ENCODE measurements around the gene TOR1AIP1. TPM values are rescaled to one million over a fixed set of nuclear protein-coding genes. Genes with fewer than 3 reads are reported as not detected.

The TOR1AIP1 gene
- total and polyA plus RNA-seq, 2 of the 4 experiments (the other 2 are of a cell fraction) = 20.7 to 64.5 TPM

- intact Hi-C loops (cut with micrococcal nuclease) (no loop called here), in situ Hi-C loops (cut with MboI; ENCODE audit: low sequenced_read_pairs) (no loop called here)
Measured at GRCh38 chr1:179925302-179925701, 43.2 kb downstream of the TOR1AIP1 start.

More at GRCh38 chr1:179925302-179925701, 43.2 kb downstream of the TOR1AIP1 start:
- Histone ChIP-seq H2AK9ac (replicated peaks; ENCODE audit: low read depth, low read length, poor library complexity) (no peak overlapping the region), H2BK15ac (ENCODE audit: low read depth, low read length) (no peak overlapping the region), H2AK5ac (ENCODE audit: low read depth, low read length) (no peak overlapping the region), H3K18ac (ENCODE audit: low read depth, low read length) (no peak overlapping the region), H3K9ac (ENCODE audit: low read depth, low read length) (no peak overlapping the region), H3K23ac (ENCODE audit: low read depth, low read length) (no peak overlapping the region), H2BK5ac (ENCODE audit: low read depth, low read length, poor library complexity, severe bottlenecking) (no peak overlapping the region), H3K14ac (replicated peaks; ENCODE audit: low read depth, low read length) (no peak overlapping the region), H2BK120ac (ENCODE audit: low read depth, low read length) (no peak overlapping the region), H3K9me1 (ENCODE audit: insufficient read depth, low read length) (no peaks in the 10 kb centered on the region; the same call in 1 of the 2 replicates), H4K5ac (ENCODE audit: low read depth, low read length) (no peak overlapping the region), H2BK20ac (ENCODE audit: low read depth, low read length) (no peak overlapping the region; the same call in 1 of the 2 replicates), H3K4me1 (ENCODE audit: control insufficient read depth, insufficient read depth, low read length) (peaks cover 3% of the 10 kb centered on the region), H2AFZ (replicated peaks; ENCODE audit: low read length, poor library complexity) (no peak overlapping the region), H3K36me3 (ENCODE audit: control insufficient read depth, insufficient read depth, low read length) (no peaks in the 10 kb centered on the region; the same call in 1 of the 2 replicates), H4K20me1 (ENCODE audit: insufficient read depth, low read length) (no peaks in the 10 kb centered on the region), H4K91ac (ENCODE audit: insufficient read depth, low read depth, low read length) (no peak overlapping the region), H3K27me3 (ENCODE audit: control insufficient read depth, insufficient read depth, low read length) (no peaks in the 10 kb centered on the region), H3K4ac (ENCODE audit: low read depth, low read length) (no peak overlapping the region), H3K4me2 (ENCODE audit: low read depth, low read length) (no peak overlapping the region), H4K8ac (ENCODE audit: low read depth in 2 of 2, low read length in 2 of 2) (no peak overlapping the region), H3K27ac (ENCODE audit: insufficient read depth, low read length) (no peak overlapping the region), H3K79me1 (ENCODE audit: low read depth in 1 of 2, low read length in 2 of 2) (no peaks in the 10 kb centered on the region), H3K4me3 (ENCODE audit: insufficient read depth, low read depth, low read length) (no peak overlapping the region), H3K56ac (ENCODE audit: extremely low read depth, insufficient read depth, low read length) (no peak overlapping the region), H3K9me3 (ENCODE audit: control insufficient read depth, insufficient read depth, low read length) (no peaks in the 10 kb centered on the region)
- TF ChIP-seq MAZ (IDR thresholded peaks at IDR 0.05; ENCODE audit: borderline replicate concordance, low read depth, low read length) (no peak), CEBPB (IDR thresholded peaks at IDR 0.05; ENCODE audit: low read depth, low read length) (no peak), CHD1 (IDR thresholded peaks at IDR 0.05; ENCODE audit: low read depth, low read length) (no peak), RCOR1 (IDR thresholded peaks at IDR 0.05; ENCODE audit: insufficient replicate concordance, low read length) (no peak), NFE2L2 (IDR thresholded peaks at IDR 0.05; ENCODE audit: low read depth, low read length) (no peak), RAD21 (IDR thresholded peaks at IDR 0.05; ENCODE audit: low read length) (no peak), CTCF (conservative IDR thresholded peaks at IDR 0.05; ENCODE audit: low read depth, low read length) (no peak), MXI1 (IDR thresholded peaks at IDR 0.05; ENCODE audit: borderline replicate concordance, low read depth, low read length) (no peak), USF2 (IDR thresholded peaks at IDR 0.05; ENCODE audit: low read depth, low read length) (no peak), MAFK (IDR thresholded peaks at IDR 0.05; ENCODE audit: low read depth, low read length) (no peak), SMC3 (IDR thresholded peaks at IDR 0.05; ENCODE audit: low read depth, low read length) (no peak), RFX5 (IDR thresholded peaks at IDR 0.05; ENCODE audit: low read depth, low read length) (no peak), ELK1 (IDR thresholded peaks at IDR 0.05; ENCODE audit: borderline replicate concordance, low read depth, low read length) (no peak), FOS (IDR thresholded peaks at IDR 0.05; ENCODE audit: low read depth, low read length) (no peak), POLR2A (IDR thresholded peaks at IDR 0.05; ENCODE audit: low read depth, low read length) (no peak), BHLHE40 (IDR thresholded peaks at IDR 0.05; ENCODE audit: low read depth, low read length) (no peak)
- no peak for ATAC-seq (ENCODE audit: low read depth)
- no CpG with 5 or more reads among the region's 5 CpGs for WGBS, 2 experiments (ENCODE audit: extremely low coverage in 2 of 2, insufficient read length in 1 of 2)
- CTCF ChIA-PET = no interaction called here
- POLR2A ChIA-PET (ENCODE audit: unreplicated experiment) = no interaction called here
- DNase-seq = no peak
- dilution Hi-C loops (cut with HindIII; ENCODE audit: low sequenced_read_pairs, unreplicated experiment) = no loop called here
- no TSS peak for BruUV-seq (replicated peaks)

All from IMR-90 (cell line).